GM19043 (cell line): ENCODE data around the gene NRP1.
"Not testable (repeated sequence)": the region's sequence is repeated elsewhere in the genome, so short reads cannot be mapped to it uniquely, and the experiment has no call there.

ENCODE experiments used
- ATAC-seq: cut with Tn5 transposase; IDR thresholded peaks from one replicate; pipeline ENCODE4 v1.9.1; 2021; ENCODE audit warnings: low read depth; ENCODE audit not compliant: unreplicated experiment

The NRP1 gene

GRCh38 chr10:33325929-33326328 is 8.5 kb downstream of the NRP1 start:
- ATAC-seq = no peak

GRCh38 chr10:33323721-33324120 is 10.7 kb downstream of the NRP1 start:
- ATAC-seq = no peak

GRCh38 chr10:33321516-33321915 is 13.0 kb downstream of the NRP1 start:
- no peak for ATAC-seq

GRCh38 chr10:33320288-33320687 is 14.2 kb downstream of the NRP1 start:
- ATAC-seq = no peak

GRCh38 chr10:33315891-33316290 is 18.6 kb downstream of the NRP1 start:
- no peak for ATAC-seq

- no peak for ATAC-seq
Observed at GRCh38 chr10:33314811-33315561, 19.5 kb downstream of the NRP1 start.

- ATAC-seq = no peak
Observed at GRCh38 chr10:33311640-33312039, 22.8 kb downstream of the NRP1 start.

- no peak for ATAC-seq
Observed at GRCh38 chr10:33310853-33311252, 23.6 kb downstream of the NRP1 start.

GRCh38 chr10:33309406-33309805 is 25.1 kb downstream of the NRP1 start:
- no peak for ATAC-seq

- no peak for ATAC-seq
Observed at GRCh38 chr10:33307835-33308234, 26.6 kb downstream of the NRP1 start.

- ATAC-seq = no peak
Observed at GRCh38 chr10:33306701-33307519, 27.6 kb downstream of the NRP1 start.

GRCh38 chr10:33306126-33306525 is 28.3 kb downstream of the NRP1 start:
- ATAC-seq = no peak

GRCh38 chr10:33304423-33305225 is 29.8 kb downstream of the NRP1 start:
- ATAC-seq = no peak

- no peak for ATAC-seq
Observed at GRCh38 chr10:33303988-33304387, 30.5 kb downstream of the NRP1 start.

GRCh38 chr10:33302208-33302829 is 32.1 kb downstream of the NRP1 start:
- no peak for ATAC-seq

GRCh38 chr10:33301097-33301789 is 33.2 kb downstream of the NRP1 start:
- ATAC-seq = no peak

- not testable (repeated sequence) for ATAC-seq
Observed at GRCh38 chr10:33300544-33300943, 33.9 kb downstream of the NRP1 start.

GRCh38 chr10:33298893-33299292 is 35.6 kb downstream of the NRP1 start:
- no peak for ATAC-seq

GRCh38 chr10:33298110-33298509 is 36.4 kb downstream of the NRP1 start:
- no peak for ATAC-seq

GRCh38 chr10:33295851-33296250 is 38.6 kb downstream of the NRP1 start:
- ATAC-seq = no peak
